PC-3 (cell line): ENCODE results near the gene KISS1R. TPM values are rescaled to one million over a fixed set of nuclear protein-coding genes. Genes with fewer than 3 reads are reported as not detected.

Experiments
- ATAC-seq: fragments of 200-7000 bp; cut with Tn5 transposase; 2 replicates; pipeline ENCODE4 v1.9.1; 2020; ENCODE audit warnings: mild to moderate bottlenecking, moderate library complexity
- BruUV-seq: library from RNA; stranded (reverse); fragments of 400-500 nt; replicated peaks from 2 replicates; lab custom pipeline; 2021; lab: Mats Ljungman, UMichigan
- CTCF ChIA-PET: fragments of 300-600 bp; sonication (Branson Sonifier 250); formaldehyde crosslinking; loops from one replicate; lab custom pipeline; 2022; ENCODE audit warnings: antibody characterized with exemption; lab: Charles Lee
- POLR2A ChIA-PET: fragments of 300-600 bp; sonication (Branson Sonifier 250); formaldehyde crosslinking; loops from one replicate; lab custom pipeline; 2022; ENCODE audit warnings: antibody characterized with exemption; ENCODE audit not compliant: unreplicated experiment; lab: Charles Lee
- DNase-seq: peaks from one replicate; pipeline ENCODE4 v3.0.0-alpha.2; 2015
- H2AFZ ChIP-seq: fragments of 300-600 bp; sonication (generic); 2 replicates; pipeline ENCODE4 v1.6.0; 2016; ENCODE audit warnings: antibody characterized with exemption, low read length
- H3F3A ChIP-seq: fragments of 300-600 bp; sonication (generic); one replicate; pipeline ENCODE4 v1.6.0; 2017; ENCODE audit warnings: antibody characterized with exemption, low read length, control low read depth, mild to moderate bottlenecking; ENCODE audit not compliant: unreplicated experiment
- H3K27ac ChIP-seq: fragments of 300-600 bp; sonication (generic); 2 replicates; pipeline ENCODE4 v1.5.1; 2016; ENCODE audit warnings: mild to moderate bottlenecking, low read length
- H3K27me3 ChIP-seq: fragments of 300-600 bp; sonication (generic); 2 replicates; pipeline ENCODE4 v1.6.1; 2016; ENCODE audit warnings: low read length, mixed read lengths
- H3K36me3 ChIP-seq: fragments of 300-600 bp; sonication (generic); 2 replicates; pipeline ENCODE4 v1.6.1; 2016; ENCODE audit warnings: low read depth, mixed run types, low read length, mixed read lengths
- H3K4me1 ChIP-seq: fragments of 300-600 bp; sonication (generic); 2 replicates; pipeline ENCODE4 v1.5.1; 2016; ENCODE audit warnings: low read length; ENCODE audit not compliant: insufficient read depth
- H3K4me2 ChIP-seq: fragments of 300-600 bp; sonication (generic); 2 replicates; pipeline ENCODE4 v1.6.0; 2016; ENCODE audit warnings: low read length
- H3K4me3 ChIP-seq: fragments of 300-600 bp; sonication (generic); 2 replicates; pipeline ENCODE4 v1.5.1; 2016; ENCODE audit warnings: mild to moderate bottlenecking, low read length, mixed read lengths
- H3K79me2 ChIP-seq: fragments of 300-600 bp; sonication (generic); 2 replicates; pipeline ENCODE4 v1.6.1; 2017; ENCODE audit warnings: low read length, mixed read lengths
- H3K9ac ChIP-seq: fragments of 300-600 bp; sonication (generic); 2 replicates; pipeline ENCODE4 v1.6.0; 2016; ENCODE audit warnings: mild to moderate bottlenecking, low read length
- H3K9me2 ChIP-seq: fragments of 300-600 bp; sonication (generic); replicated peaks from 2 replicates; pipeline ENCODE4 v1.6.1; 2016; ENCODE audit warnings: mixed run types, low read length, mixed read lengths
- H3K9me3 ChIP-seq: fragments of 300-600 bp; sonication (generic); 2 replicates; pipeline ENCODE4 v1.6.1; 2016; ENCODE audit warnings: low read length, mixed read lengths
- H4K20me1 ChIP-seq: fragments of 300-600 bp; sonication (generic); 2 replicates; pipeline ENCODE4 v1.6.1; 2016; ENCODE audit warnings: low read length, mixed read lengths
- EZH2 ChIP-seq: fragments of 300-600 bp; sonication (generic); IDR thresholded peaks from one replicate; pipeline ENCODE4 v1.6.1; 2017; ENCODE audit warnings: antibody characterized with exemption, mild to moderate bottlenecking, low read length; ENCODE audit not compliant: unreplicated experiment
- EZH2phosphoT487 ChIP-seq: fragments of 300-600 bp; sonication (generic); IDR thresholded peaks from 2 replicates; pipeline ENCODE4 v1.6.1; 2018; ENCODE audit warnings: mild to moderate bottlenecking, antibody characterized with exemption, low read length, borderline replicate concordance
- intact Hi-C: fragments of 100-400 bp; cut with micrococcal nuclease; formaldehyde crosslinking; loops from 2 replicates; pipeline ENCODE4 v1.9.0; 2023
- total RNA-seq: library from RNA; depleted of rRNA; stranded (reverse); fragments of >200 nt; gene quantifications from 2 replicates; pipeline ENCODE4 v1.2.3, GENCODE V29; 2014
- TF ChIP-seq, protein P1 (sequence below): fragments of 300-600 bp; sonication (generic); conservative IDR thresholded peaks from 2 replicates; pipeline ENCODE4 v1.5.1; 2017; ENCODE audit warnings: antibody characterized with exemption, low read depth, mild to moderate bottlenecking, low read length

Gene KISS1R
- total RNA-seq, 1 experiment from 2014 or later = 3.9 TPM

DNA sequence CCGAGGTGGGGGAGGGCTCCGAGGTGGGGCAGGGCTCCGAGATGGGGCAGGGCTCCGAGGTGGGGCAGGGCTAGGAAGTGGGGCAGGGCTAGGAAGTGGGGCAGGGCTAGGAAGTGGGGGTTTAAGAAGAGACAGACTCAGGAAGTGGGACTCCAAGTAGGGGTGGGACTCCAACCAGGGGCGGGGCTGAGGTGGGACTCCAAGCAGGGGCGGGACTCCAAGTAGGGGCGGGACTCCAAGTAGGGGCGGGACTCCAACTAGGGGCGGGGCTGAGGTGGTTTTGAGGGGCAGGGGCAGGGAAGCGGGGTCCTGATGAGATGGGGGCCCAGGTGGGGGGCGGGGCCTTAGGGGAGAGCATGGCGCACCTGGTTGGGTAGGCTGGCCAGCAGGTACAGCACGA, 44.0 kb upstream of the KISS1R start:
- CTCF ChIA-PET = no interaction called here

DNA sequence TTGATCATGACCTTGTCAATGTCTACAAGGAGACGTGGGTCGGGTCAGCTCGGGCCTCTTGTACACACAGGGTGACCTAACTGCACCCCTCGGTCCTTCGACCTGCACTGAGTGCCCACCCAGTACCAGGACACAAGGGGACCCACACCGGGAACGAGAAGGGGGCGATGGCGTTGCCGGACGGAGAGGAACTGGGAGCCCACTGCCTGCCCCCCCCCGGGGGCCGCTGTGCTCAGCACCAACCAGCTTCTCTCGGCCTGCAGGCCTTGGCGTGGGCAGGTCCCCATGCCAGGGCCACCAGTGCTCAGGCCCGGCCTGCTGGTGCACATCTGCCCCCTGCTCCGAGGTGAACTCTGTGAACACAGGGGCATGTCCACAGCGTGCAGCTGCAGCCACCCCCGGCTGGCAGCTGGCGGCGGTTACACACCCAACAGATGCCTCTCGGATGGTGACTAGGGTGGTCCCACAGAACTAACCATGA, 43.5 kb upstream of the KISS1R start:
- Histone ChIP-seq H3K79me2 (no peaks in the 10 kb centered on the region), H3K9me2 (no peaks in the 10 kb centered on the region), H3F3A (no peaks in the 10 kb centered on the region), H3K27ac (no peak overlapping the region), H3K4me2 (no peak overlapping the region), H4K20me1 (no peaks in the 10 kb centered on the region), H3K9me3 (no peaks in the 10 kb centered on the region), H3K27me3 (no peaks in the 10 kb centered on the region), H3K4me3 (no peak overlapping the region), H2AFZ (no peak overlapping the region), H3K9ac (no peak overlapping the region), H3K4me1 (peaks cover 12% of the 10 kb centered on the region), H3K36me3 (no peaks in the 10 kb centered on the region; the same call in 1 of the 2 replicates)
- intact Hi-C loops = no loop called here
- BruUV-seq = no TSS peak
- DNase-seq (no peak), ATAC-seq (no peak)
- CTCF ChIA-PET = no interaction called here
- TF ChIP-seq EZH2phosphoT487 (no peak), EZH2 (no peak)
- TF ChIP-seq, protein P1, sequence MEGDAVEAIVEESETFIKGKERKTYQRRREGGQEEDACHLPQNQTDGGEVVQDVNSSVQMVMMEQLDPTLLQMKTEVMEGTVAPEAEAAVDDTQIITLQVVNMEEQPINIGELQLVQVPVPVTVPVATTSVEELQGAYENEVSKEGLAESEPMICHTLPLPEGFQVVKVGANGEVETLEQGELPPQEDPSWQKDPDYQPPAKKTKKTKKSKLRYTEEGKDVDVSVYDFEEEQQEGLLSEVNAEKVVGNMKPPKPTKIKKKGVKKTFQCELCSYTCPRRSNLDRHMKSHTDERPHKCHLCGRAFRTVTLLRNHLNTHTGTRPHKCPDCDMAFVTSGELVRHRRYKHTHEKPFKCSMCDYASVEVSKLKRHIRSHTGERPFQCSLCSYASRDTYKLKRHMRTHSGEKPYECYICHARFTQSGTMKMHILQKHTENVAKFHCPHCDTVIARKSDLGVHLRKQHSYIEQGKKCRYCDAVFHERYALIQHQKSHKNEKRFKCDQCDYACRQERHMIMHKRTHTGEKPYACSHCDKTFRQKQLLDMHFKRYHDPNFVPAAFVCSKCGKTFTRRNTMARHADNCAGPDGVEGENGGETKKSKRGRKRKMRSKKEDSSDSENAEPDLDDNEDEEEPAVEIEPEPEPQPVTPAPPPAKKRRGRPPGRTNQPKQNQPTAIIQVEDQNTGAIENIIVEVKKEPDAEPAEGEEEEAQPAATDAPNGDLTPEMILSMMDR = no peak
- POLR2A ChIA-PET = no interaction called here

More for the DNA sequence above, 44.0 kb upstream of the KISS1R start:
- H3K9me2 ChIP-seq = no peaks in the 10 kb centered on the region
- POLR2A ChIA-PET = no interaction called here
- no peaks in the 10 kb centered on the region; the same call in 1 of the 2 replicates for H3K36me3 ChIP-seq
- no peak for DNase-seq
- H3K9me3 ChIP-seq = no peaks in the 10 kb centered on the region
- peaks cover 12% of the 10 kb centered on the region for H3K4me1 ChIP-seq
- no peak overlapping the region for H3K4me2 ChIP-seq
- TF ChIP-seq, protein P1 = no peak
- no peak for TF ChIP-seq EZH2
- TF ChIP-seq EZH2phosphoT487 = no peak
- no peak overlapping the region for H2AFZ ChIP-seq
- no peaks in the 10 kb centered on the region for H3K79me2 ChIP-seq
- H3F3A ChIP-seq = no peaks in the 10 kb centered on the region
- H4K20me1 ChIP-seq = no peaks in the 10 kb centered on the region
- no peak for ATAC-seq
- H3K4me3 ChIP-seq = no peak overlapping the region
- H3K27me3 ChIP-seq = no peaks in the 10 kb centered on the region
- H3K27ac ChIP-seq = no peak overlapping the region
- intact Hi-C loops = no loop called here
- no peak overlapping the region for H3K9ac ChIP-seq
- BruUV-seq = no TSS peak

DNA sequence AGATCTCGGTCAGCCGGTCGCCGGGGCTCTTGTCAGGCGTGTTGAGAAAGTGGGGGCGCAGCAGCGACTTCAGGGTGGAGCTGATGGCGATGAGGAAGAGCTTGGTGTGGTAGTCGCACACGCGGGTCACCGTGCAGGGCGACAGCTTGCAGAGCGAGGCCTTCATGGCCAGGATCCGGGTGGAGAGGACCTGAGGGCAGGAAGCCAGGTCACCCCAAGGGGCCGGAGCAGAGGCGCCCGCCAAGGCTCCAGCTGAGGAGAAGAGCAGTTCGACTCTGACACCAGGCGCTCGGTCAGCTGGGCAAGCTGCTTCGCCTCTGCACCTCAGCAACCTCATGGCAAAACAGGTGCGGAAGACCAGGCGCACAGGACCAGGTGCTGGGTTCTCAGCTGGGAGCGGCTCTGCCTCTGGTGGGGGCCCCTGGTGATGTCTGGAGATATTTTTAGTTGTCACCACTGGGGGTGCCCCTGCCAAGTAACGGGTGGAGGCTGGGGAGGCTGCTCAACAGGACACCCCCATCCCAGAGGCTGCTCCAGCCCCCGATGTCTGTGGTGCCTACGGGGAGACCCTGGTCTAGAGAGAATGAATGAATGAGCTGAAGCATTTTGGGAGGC, 41.8 kb upstream of the KISS1R start:
- Histone ChIP-seq H3K79me2 (no peaks in the 10 kb centered on the region), H2AFZ (no peak overlapping the region), H4K20me1 (no peaks in the 10 kb centered on the region), H3K9me3 (no peaks in the 10 kb centered on the region), H3K4me2 (no peak overlapping the region), H3F3A (no peaks in the 10 kb centered on the region), H3K9me2 (no peaks in the 10 kb centered on the region), H3K27me3 (no peaks in the 10 kb centered on the region), H3K9ac (no peak overlapping the region), H3K4me1 (no peaks in the 10 kb centered on the region), H3K4me3 (no peak overlapping the region), H3K27ac (no peak overlapping the region), H3K36me3 (no peaks in the 10 kb centered on the region; the same call in 1 of the 2 replicates)
- BruUV-seq = no TSS peak
- DNase-seq (no peak), ATAC-seq (no peak)
- POLR2A ChIA-PET = no interaction called here
- no peak for TF ChIP-seq EZH2phosphoT487
- TF ChIP-seq, protein P1 = no peak
- CTCF ChIA-PET = no interaction called here
- intact Hi-C loops = no loop called here
